NCI-H82 (cell line): ENCODE measurements around the gene ARHGAP25.

Experiments used
- DNase-seq: peaks from one replicate; lab custom pipeline; 2025; lab: John Stamatoyannopoulos, UW

Gene ARHGAP25

DNA sequence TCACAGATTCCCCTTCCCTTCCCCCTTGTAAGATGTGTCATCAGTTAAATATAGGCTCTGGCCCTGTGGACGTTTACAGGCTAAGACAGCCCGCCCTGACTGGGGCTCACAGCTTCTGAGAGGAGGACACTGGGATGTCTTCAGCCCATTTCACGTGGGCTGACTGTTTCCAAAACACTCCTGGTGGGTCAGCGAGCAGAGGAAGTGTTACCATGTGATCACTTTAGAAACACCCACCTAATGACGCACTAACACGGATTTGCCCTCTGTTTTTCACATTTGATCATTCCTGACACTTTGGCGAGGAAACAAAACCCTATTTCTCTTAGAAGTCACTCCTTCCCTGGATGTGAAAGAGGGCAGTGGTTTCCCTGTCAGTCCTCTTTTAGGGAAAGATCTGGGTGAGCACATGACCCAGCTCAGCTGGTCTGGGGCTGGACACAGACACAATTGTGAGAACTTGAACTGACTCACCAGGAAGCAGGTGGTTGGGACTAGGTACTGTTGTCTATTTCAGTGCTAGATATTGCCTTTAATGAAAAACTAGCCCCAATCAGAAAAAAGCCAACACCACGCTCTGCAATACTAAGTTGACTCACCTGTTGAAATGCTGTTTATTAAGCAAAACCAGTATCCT lies 97.7 kb downstream of the ARHGAP25 start:
- DNase-seq: no peak

DNA sequence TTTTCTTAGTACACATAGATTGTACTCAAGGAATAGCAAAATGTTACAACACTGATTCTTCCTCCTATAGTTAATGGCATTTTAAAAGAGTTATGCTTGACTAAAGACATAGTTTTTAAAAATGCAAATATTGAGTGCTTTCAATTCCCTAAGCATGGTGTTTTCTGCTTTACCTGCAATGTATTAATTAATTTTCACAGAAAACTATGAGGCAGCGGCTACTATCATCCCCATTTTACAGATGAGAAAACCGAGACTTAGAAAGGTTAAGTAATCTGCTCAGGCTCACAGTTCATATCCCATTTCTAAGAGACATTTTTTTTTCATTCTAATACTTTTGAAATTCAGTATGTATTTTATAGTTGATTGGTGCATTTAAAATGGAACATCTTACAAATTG lies 98.6 kb downstream of the ARHGAP25 start:
- DNase-seq: no peak

DNA sequence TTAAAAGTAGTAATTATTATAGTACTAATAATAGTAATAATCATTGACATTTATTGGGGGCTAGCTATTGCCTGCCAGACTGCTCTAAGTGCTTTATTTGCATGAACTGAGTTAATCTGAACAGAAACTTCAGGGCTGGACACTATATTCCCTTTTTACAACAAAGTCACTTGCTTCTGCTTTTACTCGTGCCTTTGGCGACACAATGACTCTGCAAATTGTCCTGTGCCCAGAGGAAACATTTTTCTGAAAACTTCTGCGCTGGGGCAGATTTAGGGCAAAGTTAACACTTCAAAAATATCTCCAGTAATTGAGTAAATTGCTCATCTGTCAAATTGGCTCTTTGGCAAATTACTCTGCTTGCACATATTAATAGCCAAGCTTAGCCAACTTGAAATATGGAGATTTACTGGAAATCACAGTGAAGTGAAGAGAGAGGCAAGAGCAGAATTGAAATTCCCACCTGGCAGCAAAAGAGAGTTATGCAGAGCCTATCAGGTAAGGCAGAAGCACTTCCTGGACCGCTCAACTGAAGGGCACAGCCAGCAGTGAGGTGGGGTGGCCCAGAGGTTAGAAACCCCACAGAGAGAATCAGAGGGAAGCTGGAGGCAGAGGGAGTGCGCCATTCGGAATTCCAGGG lies 100.2 kb downstream of the ARHGAP25 start:
- DNase-seq: no peak

DNA sequence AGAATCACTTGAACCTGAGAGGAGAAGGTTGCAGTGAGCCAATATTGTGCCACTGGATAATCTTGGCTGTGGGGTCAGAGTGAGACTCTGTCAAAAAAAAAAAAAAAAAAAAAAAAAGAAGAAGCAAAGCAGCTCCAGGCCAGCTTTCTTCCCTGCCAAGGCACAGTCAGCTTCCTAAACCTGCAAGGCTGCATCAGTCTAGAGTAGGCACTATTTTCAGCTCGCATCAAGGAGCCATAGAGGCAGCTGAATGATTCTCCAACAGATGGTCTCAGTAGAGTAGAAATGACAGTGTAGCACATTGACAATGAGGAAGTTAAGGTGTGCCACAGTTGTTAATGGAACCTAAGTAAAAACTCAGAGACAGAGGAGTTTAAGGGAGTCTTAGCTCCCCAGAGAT lies 101.0 kb downstream of the ARHGAP25 start:
- DNase-seq: no peak

DNA sequence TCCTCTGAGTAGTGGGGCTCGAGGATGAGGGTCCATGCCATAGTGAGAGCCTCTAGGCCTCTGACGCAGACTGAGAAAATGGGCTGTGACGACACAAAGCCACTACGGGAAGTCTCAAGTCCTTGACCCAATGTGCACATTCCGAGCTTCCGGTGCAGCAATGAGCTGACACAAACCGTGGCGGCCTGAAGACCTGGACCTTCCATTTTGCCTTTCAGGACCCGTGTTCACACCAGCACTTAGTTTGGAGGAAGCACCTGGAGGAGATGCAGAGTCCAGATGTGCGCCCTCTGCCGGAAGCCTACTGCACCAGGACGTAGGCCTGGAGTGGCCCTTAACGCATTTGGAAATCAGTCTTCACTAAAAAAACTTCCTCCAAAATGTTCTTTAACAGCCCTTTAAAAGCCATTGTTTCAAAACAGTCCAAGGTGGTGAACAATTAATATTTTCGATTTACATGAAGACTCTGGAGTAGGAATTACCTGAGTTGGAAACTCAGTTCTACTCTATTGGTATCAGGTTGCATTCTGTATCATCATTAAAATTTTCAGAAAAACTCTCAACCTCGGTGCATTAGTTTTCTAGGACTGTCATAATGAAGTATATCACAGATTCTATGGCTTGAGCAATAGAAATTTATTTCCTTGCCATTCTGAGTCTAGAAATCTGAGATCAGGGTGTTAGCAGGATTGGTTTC lies 102.7 kb downstream of the ARHGAP25 start:
- peak; percentile 8 for DNase-seq

DNA sequence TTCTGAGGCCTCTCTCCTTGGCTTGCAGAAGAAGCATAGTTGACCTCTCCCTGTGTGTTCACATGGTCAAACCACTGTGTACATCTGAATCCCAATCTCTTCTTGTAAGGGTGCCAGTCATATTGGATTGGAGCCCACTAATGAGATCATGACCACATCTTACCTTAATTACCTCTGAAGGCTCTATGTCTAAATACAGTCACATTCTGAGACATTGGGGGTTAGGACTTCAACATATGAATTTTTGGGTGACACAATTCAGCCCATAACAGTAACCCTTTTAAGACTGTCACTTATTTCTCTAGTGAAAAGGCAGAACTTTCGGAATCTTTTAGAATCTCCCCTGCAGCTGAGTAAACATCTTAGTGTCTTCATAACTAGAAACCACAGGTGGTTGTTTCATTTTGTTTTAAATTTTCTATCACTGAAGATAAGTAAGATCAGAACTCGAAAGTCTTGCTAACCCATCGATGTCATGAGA lies 103.3 kb downstream of the ARHGAP25 start:
- peak; percentile 63 for DNase-seq

DNA sequence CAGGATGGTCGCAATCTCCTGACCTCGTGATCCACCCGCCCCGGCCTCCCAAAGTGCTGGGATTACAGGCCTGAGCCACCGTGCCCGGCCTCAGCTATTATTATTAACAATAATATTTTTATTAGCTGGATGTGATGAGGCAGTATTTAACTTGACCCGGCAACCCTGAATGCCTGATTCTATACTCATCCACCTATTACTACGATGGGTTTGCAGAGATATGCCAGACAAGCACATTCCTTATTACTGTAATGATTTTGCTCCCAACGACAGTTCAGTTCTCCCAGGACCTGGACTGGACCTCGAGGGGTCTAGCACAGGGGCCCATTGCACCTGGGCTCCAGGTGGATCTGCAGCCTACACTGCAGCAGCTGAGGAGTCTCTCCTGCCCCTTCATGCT lies 104.0 kb downstream of the ARHGAP25 start:
- DNase-seq: no peak

DNA sequence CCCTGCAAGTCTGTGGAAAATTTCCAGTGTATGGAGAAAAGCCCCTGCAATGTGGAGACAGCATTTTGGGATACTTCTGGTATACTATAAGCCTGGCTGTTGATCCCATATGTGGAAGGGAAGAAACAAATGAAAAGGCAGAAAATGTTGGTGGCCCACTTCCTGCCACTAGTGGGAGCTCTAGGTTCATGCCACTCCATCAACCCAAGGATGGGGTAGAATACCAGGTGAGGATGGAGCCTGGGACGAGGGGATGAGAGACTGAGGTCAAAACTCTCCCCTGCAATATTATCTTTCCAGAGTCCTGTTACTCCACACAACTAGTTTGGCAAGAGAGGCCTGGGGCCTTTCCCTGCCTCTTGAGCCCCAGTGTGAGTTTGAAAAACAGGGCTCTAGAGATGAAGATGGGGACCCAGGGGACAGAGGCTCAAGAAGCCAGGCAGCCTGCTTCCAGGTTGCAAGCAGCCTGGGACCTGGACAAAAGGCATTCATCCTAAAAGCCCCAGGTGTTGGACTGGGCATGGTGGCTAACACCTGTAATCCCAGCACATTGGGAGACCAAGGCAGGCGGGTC lies 104.7 kb downstream of the ARHGAP25 start:
- peak; percentile 34 for DNase-seq

DNA sequence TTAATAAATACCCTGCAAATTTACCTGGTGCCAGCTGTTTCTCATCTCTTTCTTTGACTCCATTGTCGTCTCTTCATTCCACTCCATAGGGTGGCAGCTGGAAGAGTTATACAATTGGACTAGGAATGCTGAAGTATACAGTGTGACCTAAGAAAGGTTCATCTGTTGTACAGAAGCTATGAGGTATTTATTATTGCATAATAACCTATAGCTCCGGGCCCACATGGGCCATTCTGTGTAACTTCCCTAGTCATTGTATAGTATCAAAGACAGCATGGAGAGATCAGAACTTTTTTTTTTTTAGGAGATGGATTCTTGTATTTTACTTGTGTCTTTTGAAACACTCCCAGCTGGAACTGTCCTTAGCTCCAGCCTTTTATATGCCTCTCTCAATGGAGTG lies 110.4 kb downstream of the ARHGAP25 start:
- no peak for DNase-seq

DNA sequence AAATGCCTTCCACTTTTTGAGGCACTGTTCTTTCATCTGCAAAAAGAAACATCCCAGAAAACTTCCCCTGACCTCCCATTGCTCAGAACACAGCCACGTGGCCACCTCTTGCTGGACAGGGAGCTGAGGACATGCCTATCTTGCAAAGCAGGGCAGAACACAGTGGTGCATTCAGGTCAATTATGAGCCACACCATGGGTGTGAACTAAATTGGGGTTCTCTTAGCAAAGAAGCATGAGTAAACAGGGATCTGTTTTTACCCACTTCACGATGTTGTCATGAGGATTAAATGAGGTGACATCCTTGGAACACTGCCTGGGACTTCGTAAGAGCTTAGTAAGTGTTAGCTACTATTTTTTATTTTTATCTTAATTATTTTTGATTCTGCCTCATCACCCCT lies 111.5 kb downstream of the ARHGAP25 start:
- DNase-seq: no peak

DNA sequence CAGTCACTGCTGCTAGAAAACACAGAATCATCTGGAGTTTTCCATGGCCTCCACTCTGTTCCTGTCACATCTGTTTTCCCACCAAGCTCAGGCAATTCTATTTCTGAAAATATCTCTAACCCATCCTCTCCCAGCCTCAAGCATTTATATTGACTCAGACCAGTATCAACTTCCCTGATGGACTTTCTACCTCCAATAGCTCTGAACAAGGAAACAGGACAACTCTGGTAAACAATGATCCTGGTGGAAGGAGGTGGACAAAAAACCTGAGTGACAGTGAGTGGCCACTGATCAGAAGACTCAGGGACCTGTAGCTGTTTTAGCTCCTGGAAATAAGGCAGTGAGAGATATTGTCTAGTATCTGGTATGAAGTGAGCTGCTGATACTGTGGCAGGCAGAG lies 113.1 kb downstream of the ARHGAP25 start:
- DNase-seq: no peak

DNA sequence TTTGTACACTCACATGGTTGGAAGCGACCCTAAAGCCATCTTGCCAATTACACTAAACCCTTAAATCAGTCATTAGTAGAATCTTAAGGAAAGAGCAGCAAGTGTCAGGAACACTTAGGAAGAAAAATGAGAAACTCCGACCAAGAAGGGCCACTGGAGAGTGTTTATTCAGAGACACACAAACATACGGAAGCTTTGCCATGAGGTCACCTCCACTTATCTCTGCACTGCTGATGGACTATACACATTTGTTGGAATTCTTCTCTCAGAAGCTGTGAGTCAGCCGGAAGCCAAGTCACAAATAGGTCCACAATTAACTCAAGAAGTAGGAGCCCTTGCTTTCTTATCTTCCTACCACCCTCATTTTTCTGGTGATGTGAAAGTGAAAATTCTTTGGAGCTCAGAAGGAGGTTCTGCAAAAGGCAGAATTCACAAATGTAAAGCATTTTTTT lies 115.0 kb downstream of the ARHGAP25 start:
- no peak for DNase-seq

DNA sequence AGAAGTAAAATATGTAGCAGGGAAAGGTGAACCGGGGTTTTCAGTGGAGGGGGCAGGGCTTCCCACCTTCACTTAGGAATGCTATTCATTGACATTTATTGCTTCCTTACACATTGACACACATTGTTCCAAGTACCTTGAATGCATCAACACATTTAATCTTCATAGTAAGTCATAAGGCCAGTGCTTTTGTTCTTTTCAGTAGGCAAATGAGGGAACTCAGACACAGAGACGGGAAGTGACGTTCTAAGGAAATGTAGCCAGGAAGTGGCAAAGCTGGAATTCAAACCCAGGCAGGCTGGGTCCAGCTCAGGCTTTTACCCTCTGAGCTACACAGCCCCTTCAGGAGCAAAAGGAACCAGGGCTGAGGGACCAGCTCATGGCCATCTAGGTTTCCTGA lies 115.9 kb downstream of the ARHGAP25 start:
- no peak for DNase-seq

DNA sequence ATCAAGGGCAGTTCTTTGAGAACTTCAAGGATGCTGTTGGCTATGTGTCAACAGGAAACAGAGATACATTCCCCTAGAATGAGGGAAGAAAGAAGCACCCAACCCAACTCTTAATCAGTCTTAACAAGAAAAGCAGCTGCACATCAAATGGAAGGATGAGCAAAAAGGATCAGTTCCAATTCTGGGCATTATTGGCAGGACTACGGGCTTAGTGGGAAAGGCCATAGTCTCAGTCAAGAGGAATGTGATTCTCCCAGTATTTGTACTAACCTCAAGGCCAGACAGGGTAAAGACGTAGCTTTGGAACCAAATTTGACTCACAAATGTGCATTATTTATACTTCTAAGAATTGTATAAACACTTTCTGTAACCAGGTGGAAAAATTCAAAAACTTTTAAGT lies 118.4 kb downstream of the ARHGAP25 start:
- no peak for DNase-seq

DNA sequence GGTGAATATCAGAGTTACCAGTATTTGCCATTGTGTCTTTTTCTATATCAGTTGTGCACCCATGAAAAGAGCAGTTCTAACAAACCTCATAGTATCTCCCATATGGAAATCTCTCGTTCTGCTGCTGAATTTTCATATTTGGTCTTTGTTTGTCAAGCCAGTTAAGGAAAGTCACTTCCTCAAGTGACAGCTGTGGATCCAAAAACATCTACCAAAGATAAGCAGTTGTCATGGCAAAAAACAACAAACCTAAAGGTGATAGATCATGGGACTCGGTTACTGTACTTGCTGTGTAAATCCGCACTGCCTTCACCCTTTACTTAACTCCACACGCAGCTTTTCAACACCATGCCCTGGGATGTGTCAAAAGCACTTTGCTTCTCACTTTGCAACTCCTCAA lies 119.3 kb downstream of the ARHGAP25 start:
- DNase-seq: no peak

DNA sequence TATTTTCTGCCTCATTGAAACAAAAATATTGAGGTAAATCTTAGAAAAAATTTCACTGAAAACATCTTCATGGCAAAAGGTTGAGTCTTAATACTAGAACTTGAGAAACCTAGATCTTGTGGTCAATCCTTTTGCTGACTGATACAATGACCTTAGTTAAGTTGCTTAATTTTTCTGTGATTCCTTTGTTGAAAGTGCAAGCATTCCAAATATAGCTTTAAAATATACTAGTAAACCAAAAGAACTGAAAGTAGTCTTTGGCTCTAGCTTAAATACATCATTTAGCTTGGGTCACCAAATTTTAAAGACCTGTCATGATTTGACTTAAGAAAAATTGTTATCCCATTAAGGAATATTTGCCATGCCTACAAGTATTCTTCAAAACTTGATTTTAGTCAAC lies 119.9 kb downstream of the ARHGAP25 start:
- DNase-seq: no peak

DNA sequence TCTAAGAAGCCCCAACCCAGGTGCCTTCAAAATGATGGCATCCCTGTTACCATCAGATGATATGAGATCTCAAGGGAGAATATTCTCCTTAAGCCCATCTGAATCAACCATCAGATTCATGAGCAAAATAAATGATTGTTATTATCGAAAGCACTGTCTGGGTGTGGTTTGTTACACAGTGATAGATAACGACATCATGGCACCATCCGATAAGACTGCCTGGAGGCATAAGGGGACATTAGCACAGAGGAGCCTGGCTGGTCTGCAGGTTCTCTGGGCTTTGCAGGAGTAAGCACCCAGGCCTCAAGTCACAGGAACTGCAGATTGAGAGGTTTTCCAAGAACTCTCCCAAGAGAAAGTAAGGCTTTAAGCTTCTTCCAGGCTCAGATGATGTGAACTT lies 120.9 kb downstream of the ARHGAP25 start:
- no peak for DNase-seq

DNA sequence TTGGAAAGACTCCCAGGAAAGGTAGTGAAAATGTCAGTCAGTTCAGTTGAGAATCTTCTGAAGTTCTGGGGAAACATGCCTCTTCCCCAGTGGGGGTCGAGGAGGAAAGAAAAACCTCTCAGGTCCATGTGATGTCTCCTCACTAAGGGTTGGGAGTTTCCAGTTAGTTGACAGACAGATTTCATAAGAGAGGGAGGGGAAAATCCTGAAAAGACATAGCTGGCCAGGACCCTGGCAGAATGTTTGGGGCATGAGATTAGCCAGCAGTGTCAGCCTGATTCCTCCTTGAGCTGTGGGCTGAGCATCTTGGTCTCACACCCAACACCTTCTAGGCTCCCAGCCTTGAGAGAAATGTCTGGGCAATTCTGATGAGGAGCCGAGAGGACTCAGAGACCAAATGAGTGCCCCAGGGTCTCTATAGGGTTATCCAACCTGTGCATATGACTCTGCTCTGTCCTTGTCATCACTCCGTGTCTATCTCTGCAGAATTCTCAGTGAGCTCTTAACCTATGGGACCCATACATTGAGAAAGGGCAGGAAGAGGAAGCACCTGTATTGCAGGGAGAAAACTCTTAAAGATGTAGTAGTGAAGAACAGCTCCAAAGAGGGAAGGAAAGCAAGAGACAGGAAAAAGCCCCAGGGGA lies 122.7 kb downstream of the ARHGAP25 start:
- no peak for DNase-seq

DNA sequence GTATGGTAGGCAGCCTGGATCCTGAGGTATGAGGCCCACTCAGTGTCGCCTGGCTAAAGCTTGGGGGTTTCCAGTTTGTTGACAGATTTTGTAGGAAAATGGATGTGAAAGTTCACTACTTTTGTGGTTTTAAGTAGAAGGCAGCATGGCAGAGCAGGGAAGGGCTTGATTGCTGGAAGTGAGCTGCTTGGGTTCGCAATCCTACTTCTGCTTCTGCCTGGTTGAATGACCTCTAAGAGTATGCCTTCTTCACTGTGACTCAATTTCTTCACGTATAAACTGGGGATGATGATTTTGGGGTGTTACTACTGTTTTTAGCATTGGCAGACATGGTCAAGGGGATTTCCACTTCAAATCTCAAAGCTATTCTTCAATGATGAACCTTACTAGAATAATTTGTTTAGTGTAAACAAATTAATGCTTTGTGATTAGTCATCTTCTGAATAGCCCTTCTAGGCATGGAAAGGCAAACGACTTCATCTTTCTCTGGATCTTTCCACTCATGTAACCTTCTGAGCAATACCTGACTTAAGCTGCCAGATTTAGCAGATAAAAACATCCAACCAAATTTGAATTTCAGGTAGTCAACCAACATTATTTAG lies 123.3 kb downstream of the ARHGAP25 start:
- no peak for DNase-seq

DNA sequence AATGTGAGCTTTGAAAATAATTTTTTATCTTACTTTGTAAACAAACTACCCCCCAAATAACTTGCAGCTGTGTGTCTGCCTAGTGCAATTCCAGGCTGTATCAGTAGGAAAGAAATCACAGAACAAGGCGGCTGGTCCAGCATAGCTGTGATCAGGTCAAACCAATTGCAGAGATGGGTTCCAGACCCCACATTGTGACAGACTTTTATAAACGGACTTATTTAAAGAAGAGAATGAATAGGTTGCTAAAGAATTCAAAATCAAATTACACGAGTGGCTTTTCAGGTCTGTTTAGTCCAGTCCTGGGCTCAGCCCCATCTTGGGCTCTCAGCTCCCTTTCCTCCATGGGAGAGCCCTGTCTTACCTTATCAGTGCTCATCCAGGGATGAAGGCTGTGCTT lies 125.5 kb downstream of the ARHGAP25 start:
- DNase-seq: peak; percentile 7

DNA sequence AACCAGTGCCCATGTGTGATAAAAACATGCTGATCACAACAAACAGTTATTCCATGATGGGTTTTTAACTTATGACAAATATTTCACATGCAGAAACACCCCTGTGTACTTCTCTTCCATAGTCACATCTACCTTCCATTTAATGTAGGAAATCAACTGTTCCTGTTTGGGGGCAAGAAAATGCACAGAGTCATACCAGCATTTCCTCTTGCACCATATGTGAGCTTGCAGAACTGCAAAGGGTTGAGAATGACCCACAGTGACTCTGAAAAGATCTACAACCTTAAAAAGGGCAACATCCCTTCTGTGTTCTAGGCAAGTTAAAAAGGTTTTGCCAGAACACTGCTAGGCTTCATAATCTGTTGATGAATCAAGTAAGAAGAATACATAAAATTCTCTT lies 126.7 kb downstream of the ARHGAP25 start:
- DNase-seq: no peak

DNA sequence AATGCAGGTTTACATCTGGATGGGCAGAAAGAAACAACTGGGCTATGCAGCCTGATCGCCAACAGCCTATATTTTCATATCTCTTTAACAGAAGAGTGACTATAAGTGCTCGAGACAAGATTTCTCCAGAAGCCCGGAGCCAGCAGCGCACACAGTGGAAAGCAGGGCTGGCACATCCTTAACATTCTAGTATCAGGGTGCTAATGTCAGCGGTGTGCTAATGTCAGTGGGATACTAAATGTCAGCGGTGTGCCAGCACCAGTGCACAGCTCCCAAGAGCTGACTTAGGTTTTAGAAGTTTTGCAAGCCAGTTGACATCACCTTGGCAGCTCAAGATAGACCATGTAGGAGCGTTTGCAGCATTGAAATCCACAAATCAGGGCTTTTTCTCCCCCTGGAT lies 128.3 kb downstream of the ARHGAP25 start:
- DNase-seq: no peak
